OCI-M2 (cell line): ENCODE measurements around the gene GALNT15.

ENCODE experiments used
- DNase-seq: peaks from one replicate; lab custom pipeline; 2025; ENCODE audit not compliant: unreplicated experiment; lab: John Stamatoyannopoulos, UW

Gene GALNT15

DNA sequence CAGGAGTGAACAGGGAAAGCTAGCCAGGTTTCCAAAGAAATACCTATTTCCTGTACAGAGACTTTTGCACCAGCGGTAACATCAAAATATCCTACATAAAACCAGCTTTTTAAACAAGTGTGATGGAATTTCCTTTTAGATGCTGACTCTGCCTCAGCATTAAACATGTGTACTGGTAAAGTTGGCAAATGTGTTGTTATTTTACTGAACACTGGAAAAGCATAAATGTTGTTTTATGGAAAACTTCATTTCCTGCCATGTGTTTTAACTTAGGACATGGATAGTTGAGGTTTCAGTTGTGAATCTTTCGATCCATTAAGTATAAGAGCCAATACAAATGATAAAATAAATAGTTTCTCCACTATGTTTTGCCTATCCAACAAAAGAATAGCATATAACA lies 106.2 kb downstream of the GALNT15 start:
- no peak for DNase-seq
